ENCODE data around the gene SV2C.
A peak's percentile ranks its signal among the peaks of the same experiment; 100 is the strongest.

SV2C gene

GRCh38 chr5:76163111-76163628 lies 80.0 kb downstream of the SV2C start:
- no peak for DNase-seq (ENCODE audit: low read depth in 2 of 2)

- DNase-seq (ENCODE audit: low read depth in 2 of 2): no peak
Measured at GRCh38 chr5:76165029-76165428, 81.8 kb downstream of the SV2C start.

- no peak for DNase-seq (ENCODE audit: low read depth in 2 of 2)
Measured at GRCh38 chr5:76165711-76166374, 82.7 kb downstream of the SV2C start.

GRCh38 chr5:76166886-76167576 lies 83.8 kb downstream of the SV2C start:
- DNase-seq (ENCODE audit: low read depth in 2 of 2): no peak

GRCh38 chr5:76169146-76169905 lies 86.1 kb downstream of the SV2C start:
- DNase-seq (ENCODE audit: low read depth in 2 of 2): no peak

GRCh38 chr5:76174101-76174500 lies 90.9 kb downstream of the SV2C start:
- DNase-seq (ENCODE audit: low read depth in 2 of 2): no peak

- DNase-seq (ENCODE audit: low read depth in 2 of 2): peak; percentile 21 to 42
Measured at GRCh38 chr5:76175051-76175666, 92.0 kb downstream of the SV2C start.

- no peak for DNase-seq (ENCODE audit: low read depth in 2 of 2)
Measured at GRCh38 chr5:76175821-76176403, 92.7 kb downstream of the SV2C start.

- DNase-seq (ENCODE audit: low read depth in 2 of 2): no peak
Measured at GRCh38 chr5:76177978-76178377, 94.8 kb downstream of the SV2C start.

- no peak for DNase-seq (ENCODE audit: low read depth in 2 of 2)
Measured at GRCh38 chr5:76178913-76179312, 95.7 kb downstream of the SV2C start.

GRCh38 chr5:76180814-76181805 lies 97.9 kb downstream of the SV2C start:
- DNase-seq (ENCODE audit: low read depth in 2 of 2): no peak

- no peak for DNase-seq (ENCODE audit: low read depth in 2 of 2)
Measured at GRCh38 chr5:76187386-76187785, 104.2 kb downstream of the SV2C start.

- DNase-seq (ENCODE audit: low read depth in 2 of 2): no peak
Measured at GRCh38 chr5:76190356-76190755, 107.2 kb downstream of the SV2C start.

- DNase-seq (ENCODE audit: low read depth in 2 of 2): no peak
Measured at GRCh38 chr5:76192837-76193236, 109.7 kb downstream of the SV2C start.

GRCh38 chr5:76193635-76194034 lies 110.5 kb downstream of the SV2C start:
- no peak for DNase-seq (ENCODE audit: low read depth in 2 of 2)

GRCh38 chr5:76194340-76194739 lies 111.2 kb downstream of the SV2C start:
- DNase-seq (ENCODE audit: low read depth in 2 of 2): no peak

GRCh38 chr5:76196457-76196856 lies 113.3 kb downstream of the SV2C start:
- no peak for DNase-seq (ENCODE audit: low read depth in 2 of 2)

GRCh38 chr5:76196886-76197489 lies 113.8 kb downstream of the SV2C start:
- DNase-seq (ENCODE audit: low read depth in 2 of 2): no peak

- no peak for DNase-seq (ENCODE audit: low read depth in 2 of 2)
Measured at GRCh38 chr5:76197726-76198125, 114.5 kb downstream of the SV2C start.

Data from stimulated activated CD4-positive, alpha-beta T cell treated with anti-CD3 and anti-CD28 coated beads, Interleukin-1b, Interleukin-23, amount 100 ng/mL, for 4 hours (primary cell).